Pancreas (tissue), 10 donors: ENCODE data around the gene RGS7. TPM values are rescaled to one million over a fixed set of nuclear protein-coding genes. Genes with fewer than 3 reads are reported as not detected.

Experiments
- ATAC-seq, 4 donors: fragments of 200-7000 bp; cut with Tn5 transposase; one replicate each; pipeline versions ENCODE4 v1.8.0 to v1.9.1; 2020; ENCODE audit warnings: mild to moderate bottlenecking in 4 of 4, moderate library complexity in 4 of 4
- DNase-seq, 6 donors: peaks; one replicate each; pipeline ENCODE4 v3.0.0-alpha.2; 2020
- FAIRE-seq: peaks from 2 replicates; lab custom pipeline; 2012; peaks lifted over from hg19 to GRCh38; lab: Jason Lieb, UNC
- H3K27ac ChIP-seq, 4 donors: fragments of 200-600 bp; sonication (generic); 1 replicate in 3 of 4; 2 replicates in 1 of 4; pipeline versions ENCODE4 v1.5.0 to v1.8.0; 2020
- H3K27me3 ChIP-seq, 4 donors: fragments of 200-600 bp; one replicate each; pipeline ENCODE4 v1.8.0; 2021
- H3K36me3 ChIP-seq, 3 donors: fragments of 200-600 bp; sonication (generic) in 1 of 3; one replicate each; pipeline versions ENCODE4 v1.5.0 to v1.8.0; 2020 to 2021
- H3K4me1 ChIP-seq, 3 donors: fragments of 200-600 bp; one replicate each; pipeline ENCODE4 v1.8.0; 2021
- H3K4me3 ChIP-seq, 4 donors: fragments of 200-600 bp; sonication (generic) in 2 of 4; one replicate each; pipeline versions ENCODE4 v1.5.0 to v1.8.0; 2020 to 2021
- H3K9me3 ChIP-seq, 4 donors: fragments of 200-600 bp; one replicate each; pipeline ENCODE4 v1.8.0; 2021
- WGBS, 2 donors: extraction: QIAGEN DNeasy Blood & Tissue Kit; methylation state at CpG; one replicate each; pipeline ENCODE4 v1.1.7; 2013; 5-methylcytosine and 5-hydroxymethylcytosine counted together
- intact Hi-C, 3 donors: fragments of 100-400 bp; cut with DNase I; formaldehyde crosslinking; loops; one replicate each; pipeline versions ENCODE4 v1.11.1 to v1.14.2; 2022
- polyA plus RNA-seq, 2 donors: library from polyadenylated mRNA; stranded (reverse); fragments of 200-250 nt; gene quantifications; one replicate each; pipeline ENCODE4 v1.2.3, GENCODE V29; 2013
- total RNA-seq, 6 donors: library from RNA; stranded (reverse); fragmentation: NEBNext Ultra II Directional in 4 of 6; extraction: Animal tissue kit (Norgen Biotek cat#: 25700) in 4 of 6; gene quantifications; one replicate each; pipeline versions ENCODE4 v1.2.1 to v1.2.4, GENCODE V29; 2021 to 2023
- TF ChIP-seq, protein P1 (sequence below), 4 donors: fragments of 200-600 bp; sonication (generic) in 3 of 4; IDR thresholded peaks; one replicate each; pipeline versions ENCODE4 v1.5.0 to v1.8.0; 2021; ENCODE audit warnings: antibody characterized with exemption in 4 of 4
- donor health status: healthy with polysubstance abuse.
- donor health status: DM: no; HTN: no; CAD: no; lungs with moderate emphysema.
- donor health status: DM: no; HTN: no; CAD: no.
- donor health status: control.
- donor health status: control.
- donor health status: Bipolar disorder and iron deficiency.
- donor health status: DM: yes; HTN: yes; CAD: no.
- donor health status: DM: no; HTN: no; CAD: no.
- donor health status: DM: no; HTN: no; CAD: no.
- donor health status: DM: yes; HTN: yes; CAD: no.

Gene RGS7
- total and polyA plus RNA-seq, 8 donors: 0.08 to 4.2 (median 0.33) TPM

DNA sequence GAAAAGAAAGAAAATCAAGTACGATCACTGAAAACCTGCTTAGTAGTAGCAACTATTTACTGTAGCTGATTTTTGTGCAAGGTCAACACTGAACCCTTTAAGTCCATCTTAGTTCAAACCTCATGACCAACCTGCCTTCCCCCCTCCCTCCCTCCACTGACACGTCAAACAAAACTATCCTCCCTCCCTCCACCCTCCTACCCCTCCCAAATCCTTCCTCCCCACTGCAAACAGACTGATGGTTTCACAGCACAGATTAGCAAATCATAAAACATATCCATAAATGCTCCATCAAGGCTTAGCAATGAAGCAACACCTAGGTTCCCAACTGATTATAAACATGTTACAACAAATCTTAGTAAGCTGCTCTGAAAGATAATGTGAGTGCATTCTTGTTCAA, 580.8 kb downstream of the RGS7 start:
- no peaks in the 10 kb centered on the region for H3K4me1 ChIP-seq
- no peaks in the 10 kb centered on the region for H3K9me3 ChIP-seq
- DNase-seq (no peak), FAIRE-seq (no peak), ATAC-seq (no peak)
- intact Hi-C loops: no loop called here
- H3K4me3 ChIP-seq: no peak overlapping the region
- H3K27ac ChIP-seq: no peak overlapping the region
- TF ChIP-seq, protein P1, sequence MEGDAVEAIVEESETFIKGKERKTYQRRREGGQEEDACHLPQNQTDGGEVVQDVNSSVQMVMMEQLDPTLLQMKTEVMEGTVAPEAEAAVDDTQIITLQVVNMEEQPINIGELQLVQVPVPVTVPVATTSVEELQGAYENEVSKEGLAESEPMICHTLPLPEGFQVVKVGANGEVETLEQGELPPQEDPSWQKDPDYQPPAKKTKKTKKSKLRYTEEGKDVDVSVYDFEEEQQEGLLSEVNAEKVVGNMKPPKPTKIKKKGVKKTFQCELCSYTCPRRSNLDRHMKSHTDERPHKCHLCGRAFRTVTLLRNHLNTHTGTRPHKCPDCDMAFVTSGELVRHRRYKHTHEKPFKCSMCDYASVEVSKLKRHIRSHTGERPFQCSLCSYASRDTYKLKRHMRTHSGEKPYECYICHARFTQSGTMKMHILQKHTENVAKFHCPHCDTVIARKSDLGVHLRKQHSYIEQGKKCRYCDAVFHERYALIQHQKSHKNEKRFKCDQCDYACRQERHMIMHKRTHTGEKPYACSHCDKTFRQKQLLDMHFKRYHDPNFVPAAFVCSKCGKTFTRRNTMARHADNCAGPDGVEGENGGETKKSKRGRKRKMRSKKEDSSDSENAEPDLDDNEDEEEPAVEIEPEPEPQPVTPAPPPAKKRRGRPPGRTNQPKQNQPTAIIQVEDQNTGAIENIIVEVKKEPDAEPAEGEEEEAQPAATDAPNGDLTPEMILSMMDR (IDR thresholded peaks at IDR 0.05): no peak
- H3K36me3 ChIP-seq: no peaks in the 10 kb centered on the region
- WGBS, 2 donors: 25 to 27% methylated on average over 2 of the region's 2 CpGs
- H3K27me3 ChIP-seq: peaks cover 0 to 4% (median 0%) of the 10 kb centered on the region in 4 donors

DNA sequence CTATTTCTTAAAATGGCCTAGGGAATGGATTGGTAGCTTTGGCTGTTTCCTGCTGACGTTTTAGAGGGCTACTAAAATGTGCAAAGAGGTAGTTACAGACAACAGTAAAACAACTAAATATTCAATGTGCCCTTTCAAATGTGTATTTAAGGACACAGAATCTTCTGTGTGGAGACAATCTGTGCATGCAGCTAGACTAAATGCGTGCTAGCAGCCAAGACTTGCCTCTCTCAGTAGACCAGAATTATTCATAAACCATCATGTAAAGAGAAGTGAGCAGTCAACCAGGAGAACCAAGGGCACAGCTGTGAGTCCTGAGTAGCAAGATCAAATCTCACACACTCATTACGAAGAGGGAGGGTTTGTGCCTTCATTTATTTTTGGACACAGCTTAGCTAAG, 584.9 kb downstream of the RGS7 start:
- DNase-seq (no peak), FAIRE-seq (no peak), ATAC-seq (no peak)
- Histone ChIP-seq H3K27ac (no peak overlapping the region), H3K4me1 (no peaks in the 10 kb centered on the region), H3K36me3 (no peaks in the 10 kb centered on the region), H3K4me3 (no peak overlapping the region), H3K9me3 (no peaks in the 10 kb centered on the region), H3K27me3 (peaks cover 0 to 4% (median 0%) of the 10 kb centered on the region in 4 donors)
- intact Hi-C loops: no loop called here
- TF ChIP-seq, protein P1 (IDR thresholded peaks at IDR 0.05): no peak
- WGBS, 2 donors: 48 to 53% methylated on average over 3 of the region's 3 CpGs

DNA sequence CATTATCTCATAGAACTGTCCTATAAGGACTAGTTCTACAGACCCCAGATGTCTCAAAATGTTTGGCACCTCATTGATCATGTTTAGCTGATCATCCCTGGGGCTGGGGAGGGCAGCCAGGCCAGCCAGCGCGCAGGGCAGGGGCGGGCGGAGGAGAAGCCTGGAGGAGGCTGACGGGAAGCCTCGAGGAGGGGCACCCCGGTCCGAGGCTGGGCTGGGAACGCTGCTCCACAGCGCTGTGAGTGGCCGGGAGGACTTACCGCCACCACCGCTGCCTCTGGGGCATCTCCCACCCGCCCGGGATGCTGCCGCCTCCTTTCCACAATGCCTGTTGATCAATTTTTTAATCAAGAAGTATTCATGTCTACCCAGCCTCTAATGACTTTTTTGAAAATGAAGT, 585.6 kb downstream of the RGS7 start:
- TF ChIP-seq, protein P1 (IDR thresholded peaks at IDR 0.05): no peak
- H3K36me3 ChIP-seq: no peaks in the 10 kb centered on the region
- intact Hi-C loops: no loop called here

DNA sequence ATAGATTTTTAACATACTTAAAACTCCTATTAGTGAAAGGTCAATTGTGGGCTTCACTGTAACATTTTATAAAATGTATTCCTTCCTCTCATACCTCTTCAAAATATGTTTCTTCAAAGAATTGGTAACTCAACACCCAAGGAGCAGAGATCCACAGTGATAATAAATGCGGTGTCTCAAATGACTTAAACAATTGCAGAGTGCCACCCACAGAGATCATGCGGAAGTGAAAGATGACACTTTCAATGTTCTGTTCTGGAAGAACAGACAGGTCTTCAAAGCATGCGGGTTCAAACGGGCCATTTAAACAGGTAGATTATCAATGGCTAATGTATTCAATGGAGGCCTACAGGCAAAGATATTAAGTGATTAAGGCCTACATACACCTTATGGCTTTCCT, 588.0 kb downstream of the RGS7 start:
- Histone ChIP-seq H3K36me3 (no peaks in the 10 kb centered on the region), H3K4me3 (no peak overlapping the region), H3K4me1 (no peaks in the 10 kb centered on the region), H3K27ac (no peak overlapping the region), H3K27me3 (peaks cover 0 to 4% (median 0%) of the 10 kb centered on the region in 4 donors), H3K9me3 (no peaks in the 10 kb centered on the region)
- DNase-seq (no peak), FAIRE-seq (no peak), ATAC-seq (no peak)
- intact Hi-C loops: no loop called here
- WGBS, 2 donors: 66 to 67% methylated on average over 4 of the region's 4 CpGs
- TF ChIP-seq, protein P1 (IDR thresholded peaks at IDR 0.05): no peak

More for the DNA sequence above, 585.6 kb downstream of the RGS7 start:
- 76 to 89% methylated on average over 16 of the region's 16 CpGs for WGBS, 2 donors
- no peak for DNase-seq
- Histone ChIP-seq H3K27ac (no peak overlapping the region), H3K27me3 (peaks cover 0 to 4% (median 0%) of the 10 kb centered on the region in 4 donors), H3K4me1 (no peaks in the 10 kb centered on the region), H3K9me3 (no peaks in the 10 kb centered on the region), H3K4me3 (no peak overlapping the region)
- no peak for FAIRE-seq
- no peak for ATAC-seq

DNA sequence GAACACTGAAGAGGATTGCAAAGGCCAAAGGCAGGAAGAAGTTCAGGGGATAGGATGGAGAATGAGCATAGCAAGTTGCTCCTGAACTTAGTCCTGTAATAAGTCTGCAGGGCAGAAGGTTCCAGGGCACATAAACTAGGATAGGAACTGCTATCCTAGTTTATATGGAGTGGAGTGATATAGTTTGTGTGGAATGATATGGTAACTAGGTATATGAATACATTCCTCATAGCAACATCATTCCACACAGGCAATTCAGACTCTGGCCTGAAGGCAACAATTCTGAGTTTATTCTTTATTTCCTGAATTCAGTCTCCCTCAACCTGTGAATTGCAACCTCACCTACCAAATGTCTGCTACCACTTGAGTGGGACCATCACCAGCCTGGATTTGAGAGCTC, 590.2 kb downstream of the RGS7 start:
- ATAC-seq (no peak), DNase-seq (no peak), FAIRE-seq (no peak)
- no peak overlapping the region for H3K27ac ChIP-seq
- TF ChIP-seq, protein P1 (IDR thresholded peaks at IDR 0.05): no peak
- intact Hi-C loops: no loop called here
- H3K9me3 ChIP-seq: no peaks in the 10 kb centered on the region
- H3K27me3 ChIP-seq: no peaks in the 10 kb centered on the region
- H3K36me3 ChIP-seq: no peaks in the 10 kb centered on the region
- H3K4me1 ChIP-seq: no peaks in the 10 kb centered on the region
- H3K4me3 ChIP-seq: no peak overlapping the region
